GM19452 (cell line): ENCODE data around the gene IVD.

Experiments
- ATAC-seq: cut with Tn5 transposase; IDR thresholded peaks from one replicate; pipeline ENCODE4 v1.9.1; 2021; ENCODE audit not compliant: unreplicated experiment

The IVD gene

GRCh38 chr15:40456299-40456712 is 50.7 kb downstream of the IVD start:
- ATAC-seq = no peak

GRCh38 chr15:40456738-40457137 is 51.1 kb downstream of the IVD start:
- ATAC-seq = no peak

DNA sequence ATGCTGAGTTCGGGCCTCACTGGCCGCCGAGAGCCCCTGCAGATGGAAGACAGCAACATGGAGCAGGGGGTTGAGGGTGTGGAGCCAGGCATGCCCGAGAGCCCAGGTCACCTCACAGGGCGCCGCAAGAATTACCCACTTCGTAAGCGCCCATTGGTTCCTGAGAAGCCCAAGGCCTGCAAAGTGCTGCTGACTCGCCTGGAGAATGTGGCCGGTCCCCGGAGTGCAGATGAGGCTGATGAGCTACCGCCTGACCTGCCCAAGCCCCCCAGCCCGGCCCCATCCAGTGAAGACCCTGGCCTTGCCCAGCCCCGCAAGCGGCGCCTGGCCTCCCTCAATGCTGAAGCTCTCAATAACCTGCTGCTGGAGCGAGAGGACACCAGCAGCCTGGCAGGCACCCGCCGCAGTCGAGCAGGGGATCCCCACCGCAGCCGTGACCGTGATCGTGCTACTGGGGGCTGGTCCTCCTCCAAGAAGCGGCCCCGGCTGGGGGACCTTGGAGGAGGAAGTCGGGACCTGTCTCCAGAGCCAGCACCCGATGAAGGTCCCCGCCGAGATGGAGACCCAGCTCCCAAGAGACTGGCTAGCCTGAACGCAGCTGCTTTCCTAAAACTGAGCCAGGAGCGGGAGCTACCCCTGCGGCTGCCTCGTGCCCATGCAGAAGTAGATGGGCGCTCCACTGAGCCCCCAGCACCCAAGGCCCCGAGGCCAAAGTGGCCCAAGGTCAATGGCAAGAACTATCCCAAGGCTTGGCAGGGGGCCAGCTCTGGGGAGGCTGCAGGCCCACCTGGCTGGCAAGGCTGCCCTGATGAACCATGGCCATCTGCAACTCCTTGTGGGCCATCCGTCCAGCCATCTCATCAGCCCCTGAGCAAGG is 53.1 kb downstream of the IVD start:
- ATAC-seq = no peak

DNA sequence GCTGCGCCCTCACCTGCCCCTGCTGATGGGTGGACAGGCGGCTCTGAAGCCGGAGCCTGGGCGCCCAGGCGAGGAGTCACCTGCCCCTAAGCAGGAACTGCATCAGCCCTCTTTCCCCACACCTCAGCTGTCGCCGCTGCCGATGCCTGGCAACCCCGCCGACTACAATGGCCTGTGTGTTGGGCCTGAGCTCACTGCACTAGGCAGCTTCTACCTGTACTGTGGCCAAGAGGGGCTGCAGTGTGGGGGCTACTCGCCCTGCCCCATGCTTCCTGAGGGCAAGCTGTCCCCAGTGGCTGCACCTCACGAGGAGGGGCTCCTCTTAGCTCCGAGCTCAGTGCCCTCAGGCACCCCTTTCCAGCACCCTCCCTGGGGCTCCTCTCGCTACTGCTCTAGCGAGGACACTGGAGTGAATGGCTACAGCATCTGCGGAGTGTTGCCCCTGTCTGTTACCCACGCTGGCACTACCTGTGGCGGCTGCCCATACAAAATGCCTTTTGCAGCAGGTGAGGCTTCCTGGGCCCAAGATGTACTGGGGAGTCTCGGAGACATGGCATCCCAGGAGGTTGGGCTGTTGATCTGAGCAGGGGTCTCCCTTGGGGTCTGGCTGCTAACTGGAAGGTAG is 53.9 kb downstream of the IVD start:
- ATAC-seq = no peak

- ATAC-seq = no peak
Measured at GRCh38 chr15:40460404-40460803, 54.8 kb downstream of the IVD start.

GRCh38 chr15:40461958-40462357 is 56.4 kb downstream of the IVD start:
- no peak for ATAC-seq

DNA sequence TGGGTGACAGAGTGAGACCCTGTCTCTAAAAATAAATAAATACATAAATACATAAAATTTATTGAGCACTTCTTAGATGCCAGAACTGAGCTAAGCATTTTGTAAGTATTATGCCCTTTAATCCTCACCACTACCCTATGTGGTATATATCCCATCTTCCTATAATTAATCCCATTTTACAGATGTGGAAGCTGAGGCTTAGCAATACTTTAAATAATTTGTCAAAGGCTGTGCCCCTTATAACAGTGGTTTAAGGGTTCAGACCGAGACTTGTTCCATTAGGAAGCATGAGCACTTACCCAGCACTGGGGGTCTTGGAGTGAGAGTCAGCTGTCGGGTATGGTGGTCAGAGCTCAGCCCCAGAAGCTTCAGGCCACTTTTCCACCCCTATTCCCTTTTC is 57.7 kb downstream of the IVD start:
- ATAC-seq = no peak

DNA sequence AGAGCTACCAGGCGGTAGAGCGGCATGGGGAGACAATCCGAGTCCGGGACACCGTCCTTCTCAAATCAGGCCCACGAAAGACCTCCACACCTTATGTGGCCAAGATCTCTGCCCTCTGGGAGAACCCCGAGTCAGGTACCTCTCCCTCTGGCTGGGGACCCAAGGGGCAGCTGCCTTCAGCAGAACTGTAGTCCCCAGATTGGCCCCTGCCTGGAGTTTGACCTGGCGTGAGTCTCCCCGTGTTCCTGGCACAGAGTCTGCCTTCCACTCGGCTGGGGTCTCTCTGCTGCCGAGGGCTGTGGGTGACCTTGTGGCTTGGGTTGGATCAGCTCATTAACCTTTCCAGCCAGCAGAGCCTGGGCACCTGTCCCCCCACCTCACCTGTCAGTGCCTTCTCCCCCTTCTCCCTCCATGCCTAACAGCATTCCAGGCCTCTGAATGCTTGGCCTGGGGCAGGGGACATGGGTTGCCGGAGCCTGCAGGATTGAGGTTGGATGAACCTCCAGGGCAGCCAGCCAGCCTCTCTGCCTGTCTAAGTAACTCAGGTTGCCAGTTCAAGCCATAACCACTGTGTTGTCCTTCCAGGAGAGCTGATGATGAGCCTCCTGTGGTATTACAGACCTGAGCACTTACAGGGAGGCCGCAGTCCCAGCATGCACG is 58.4 kb downstream of the IVD start:
- no peak for ATAC-seq

DNA sequence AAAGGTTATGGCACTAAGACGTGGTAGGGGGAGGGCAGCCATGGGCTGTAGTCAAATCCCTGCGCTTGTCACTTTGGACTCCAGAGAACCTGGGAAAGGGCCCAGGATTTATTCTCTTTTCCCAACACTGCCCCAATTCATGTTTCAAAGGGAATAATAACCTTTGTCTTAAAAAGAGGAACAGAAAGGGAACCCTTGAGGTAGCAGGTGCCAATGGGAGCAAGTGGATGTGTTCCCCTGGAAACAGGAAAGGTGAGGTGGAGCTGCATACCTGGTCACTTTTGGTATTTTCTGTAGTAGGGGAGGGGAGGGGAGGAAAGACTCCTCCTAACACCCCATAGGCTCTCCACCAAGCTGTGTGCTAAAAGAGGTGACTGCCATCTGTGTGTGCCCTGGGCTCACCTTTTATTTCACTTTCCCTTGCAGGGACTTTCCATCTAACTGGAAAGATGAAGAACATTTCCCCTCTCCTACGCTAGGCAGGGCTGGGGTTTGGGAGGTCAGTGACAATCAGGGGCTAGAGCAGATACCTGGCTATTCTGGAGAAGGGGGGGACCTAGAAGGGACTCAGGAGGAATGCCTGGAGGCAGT is 59.1 kb downstream of the IVD start:
- ATAC-seq = no peak

DNA sequence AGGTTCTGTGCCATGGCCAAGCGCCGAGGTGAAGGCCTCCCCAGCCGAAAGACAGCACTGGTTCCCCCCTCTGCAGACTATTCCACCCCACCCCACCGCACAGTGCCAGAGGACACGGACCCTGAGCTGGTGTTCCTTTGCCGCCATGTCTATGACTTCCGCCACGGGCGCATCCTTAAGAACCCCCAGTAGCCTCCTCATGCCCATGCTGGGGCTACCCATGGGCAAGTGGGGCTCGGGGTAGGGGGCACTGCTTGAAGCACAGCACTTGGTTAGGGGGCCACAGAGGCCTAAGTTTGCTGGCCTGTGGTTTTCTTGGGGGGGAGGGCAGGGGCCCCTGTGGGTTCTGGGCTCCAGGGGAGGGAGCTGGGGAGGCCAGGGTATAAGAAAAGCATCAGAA is 60.3 kb downstream of the IVD start:
- no peak for ATAC-seq

DNA sequence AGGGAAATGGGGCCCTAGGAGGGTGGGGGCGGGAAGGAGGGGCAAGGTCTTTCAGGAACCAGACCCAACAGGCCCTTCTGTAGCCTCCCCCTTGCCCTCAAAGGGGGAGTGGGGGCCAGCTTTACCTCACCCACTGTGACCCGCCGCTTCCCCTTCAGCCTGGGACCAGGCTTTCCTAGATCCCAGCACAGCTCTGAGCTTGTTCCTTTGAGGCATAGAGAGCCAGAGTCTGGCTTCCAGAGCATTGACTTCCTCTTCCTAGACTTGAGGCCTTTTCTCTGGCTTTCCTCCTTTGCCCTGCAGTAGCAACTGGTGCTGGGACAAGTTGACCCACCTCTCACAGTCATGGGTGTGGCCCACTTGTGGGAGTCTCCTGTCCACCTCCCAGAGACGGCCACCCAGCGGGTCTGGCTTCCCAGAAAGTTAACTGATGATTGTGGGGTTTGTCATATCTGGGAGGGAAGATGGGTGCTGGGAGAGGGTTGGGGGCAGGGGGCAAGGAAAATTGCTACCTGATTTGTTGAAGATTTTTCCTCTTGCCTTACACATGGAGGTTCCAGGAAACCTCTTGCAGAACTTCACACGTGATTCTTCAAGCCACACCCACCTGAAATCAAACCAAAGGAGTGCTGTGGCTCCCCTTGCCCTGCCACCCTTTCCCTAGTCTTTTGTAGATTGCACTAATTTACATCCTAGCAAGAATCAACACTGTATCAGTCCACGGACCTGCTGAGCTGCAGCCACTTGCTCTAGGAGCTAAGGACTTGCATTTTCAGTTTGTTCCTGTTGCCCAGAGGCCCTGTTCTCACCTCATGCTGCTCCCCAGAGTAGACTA is 61.0 kb downstream of the IVD start:
- ATAC-seq = no peak

DNA sequence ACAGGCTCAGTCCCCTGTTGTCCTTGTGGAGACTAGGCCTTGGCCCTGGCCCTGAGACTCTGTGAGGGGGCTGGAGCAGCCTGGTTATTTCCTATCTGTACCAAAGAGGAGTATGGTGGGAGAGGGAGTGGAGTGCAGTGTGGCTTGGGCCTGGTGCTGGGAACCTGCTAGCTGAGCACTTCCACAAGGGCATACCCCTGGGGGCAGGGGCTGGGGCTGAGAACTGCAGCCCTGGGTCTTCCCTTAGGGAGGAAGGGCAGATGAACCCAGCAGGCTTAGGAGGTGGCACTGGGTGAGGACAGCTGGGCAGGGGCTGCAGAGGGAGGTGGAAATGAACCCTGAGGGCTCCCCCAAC is 61.6 kb downstream of the IVD start:
- ATAC-seq = no peak

DNA sequence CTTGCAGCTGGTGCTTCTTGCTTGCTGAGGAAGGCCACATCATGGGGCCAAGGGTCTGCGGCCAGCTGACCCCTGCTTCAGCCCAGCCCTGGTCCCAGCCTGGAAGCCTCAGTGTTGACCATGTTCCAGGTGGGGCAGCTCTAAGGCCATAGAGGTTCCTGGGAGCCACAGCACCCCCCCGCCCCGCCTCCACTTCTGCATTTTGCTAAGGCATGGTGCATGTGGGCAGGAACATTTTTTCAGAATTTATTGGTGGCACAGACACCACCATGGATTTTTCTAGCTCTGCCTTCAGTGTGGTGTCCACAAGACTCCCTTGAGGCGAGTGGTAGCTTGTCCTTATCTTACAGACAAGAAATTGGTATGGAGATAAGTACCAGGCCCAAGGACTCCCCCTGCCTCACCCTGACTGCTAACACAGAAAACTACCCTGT is 63.3 kb downstream of the IVD start:
- ATAC-seq = no peak

GRCh38 chr15:40469776-40470390 is 64.3 kb downstream of the IVD start:
- no peak for ATAC-seq

DNA sequence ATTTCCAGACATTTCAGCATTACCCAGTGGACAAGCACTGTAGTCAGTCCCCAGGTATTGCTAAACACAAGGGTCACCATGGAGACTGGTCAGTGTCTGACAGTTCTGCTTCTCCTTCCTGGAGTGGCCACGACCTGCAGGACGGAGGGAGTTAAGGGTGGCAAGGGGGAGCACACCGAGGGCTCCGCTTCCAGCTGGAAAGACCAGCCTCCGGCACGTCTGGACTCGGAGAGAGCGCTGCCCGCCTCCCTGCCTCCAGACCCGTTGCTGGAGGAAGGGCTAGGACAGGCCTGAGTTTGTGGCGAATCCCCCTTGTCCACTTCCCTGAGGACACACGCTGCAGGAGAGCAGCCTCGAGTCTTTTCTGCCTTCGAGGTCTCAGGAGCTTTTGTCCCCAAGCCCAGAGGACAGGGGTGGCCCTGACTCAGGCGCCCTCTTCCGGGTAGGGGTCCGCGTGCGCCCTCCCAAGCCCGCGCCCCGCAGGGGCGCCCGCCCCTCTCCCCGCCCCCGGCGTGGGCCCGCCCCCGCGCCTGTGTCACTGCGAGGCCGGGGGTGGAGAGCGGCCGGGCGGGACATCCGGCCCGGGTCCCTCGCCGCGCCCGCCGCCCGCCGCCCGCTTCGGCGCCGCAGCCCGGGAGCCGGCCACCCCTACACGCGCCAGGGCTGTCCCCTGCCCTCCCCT is 65.0 kb downstream of the IVD start, which contains the start of gene CHST14:
TSS of gene CHST14 (plus strand) at position 562 of the 682 bp plus-strand sequence. CDS start 230 bp downstream, outside the sequence.
- ATAC-seq = peak; percentile 70
